Stimulated activated CD8-positive, alpha-beta memory T cell treated with anti-CD3 and anti-CD28 coated beads, Interleukin-4, amount 100 ng/mL, for 24 hours (primary cell): ENCODE results near the gene MRTFA.
"Not testable (repeated sequence)": the region's sequence is repeated elsewhere in the genome, so short reads cannot be mapped to it uniquely, and the experiment has no call there.

Experiments used
- DNase-seq: peaks from one replicate; pipeline ENCODE4 v3.0.0-alpha.2; 2020; ENCODE audit warnings: low read depth

The MRTFA gene

DNA sequence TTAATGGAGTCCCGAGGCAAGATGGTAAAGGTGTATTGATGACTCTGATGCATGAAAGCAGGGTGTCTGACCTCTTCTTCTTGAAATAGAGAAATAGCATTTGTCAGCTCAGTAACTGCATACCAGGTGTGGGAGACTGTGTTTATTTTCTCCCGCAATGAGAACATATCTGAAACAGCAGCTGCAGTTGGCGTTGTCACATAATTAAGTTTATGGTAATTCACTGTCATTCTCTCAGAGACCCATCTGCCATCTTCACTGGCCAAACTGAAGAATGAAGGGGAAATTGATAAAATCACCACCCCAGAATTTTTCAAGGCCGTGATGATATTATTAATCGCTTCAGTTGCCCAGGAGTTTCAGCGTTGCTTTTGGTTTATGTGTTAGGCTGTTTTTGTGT lies 22.6 kb upstream of the MRTFA start:
- DNase-seq: no peak

DNA sequence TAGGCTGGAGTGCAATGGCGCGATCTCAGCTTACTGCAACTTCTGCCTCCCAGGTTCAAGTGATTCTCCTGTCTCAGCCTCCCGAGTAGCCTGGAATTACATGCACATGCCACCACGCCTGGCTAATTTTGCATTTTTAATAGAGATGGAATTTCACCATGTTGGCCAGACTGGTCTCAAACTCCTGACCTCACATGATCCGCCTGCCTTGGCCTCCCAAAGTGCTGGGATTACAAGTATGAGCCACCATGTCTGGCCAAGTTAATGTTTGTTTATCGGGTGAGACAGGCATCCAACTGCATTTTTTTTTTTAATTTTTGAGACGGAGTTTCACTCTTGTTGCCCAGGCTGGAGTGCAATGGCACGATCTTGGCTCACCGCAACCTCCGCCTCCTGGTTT lies 20.1 kb upstream of the MRTFA start:
- not testable (repeated sequence) for DNase-seq

DNA sequence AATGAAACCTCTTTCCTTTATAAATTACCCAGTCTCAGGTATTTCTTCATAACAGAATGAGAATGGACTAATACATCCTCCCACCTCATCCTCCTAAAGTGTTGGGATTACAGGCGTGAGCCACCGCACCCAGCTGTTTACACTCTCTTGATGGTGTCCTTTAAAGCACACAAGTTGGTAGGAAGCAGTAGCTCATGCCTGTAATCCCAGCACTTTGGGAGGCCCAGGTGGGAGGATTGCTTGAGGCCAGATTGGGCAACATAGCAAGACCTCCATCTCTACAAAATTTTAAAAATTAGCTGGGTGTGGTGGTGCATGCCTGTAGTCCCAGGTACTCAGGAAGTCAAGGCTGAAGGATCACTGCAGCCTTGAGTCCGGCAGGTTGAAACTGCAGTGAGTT lies 19.4 kb upstream of the MRTFA start:
- not testable (repeated sequence) for DNase-seq

DNA sequence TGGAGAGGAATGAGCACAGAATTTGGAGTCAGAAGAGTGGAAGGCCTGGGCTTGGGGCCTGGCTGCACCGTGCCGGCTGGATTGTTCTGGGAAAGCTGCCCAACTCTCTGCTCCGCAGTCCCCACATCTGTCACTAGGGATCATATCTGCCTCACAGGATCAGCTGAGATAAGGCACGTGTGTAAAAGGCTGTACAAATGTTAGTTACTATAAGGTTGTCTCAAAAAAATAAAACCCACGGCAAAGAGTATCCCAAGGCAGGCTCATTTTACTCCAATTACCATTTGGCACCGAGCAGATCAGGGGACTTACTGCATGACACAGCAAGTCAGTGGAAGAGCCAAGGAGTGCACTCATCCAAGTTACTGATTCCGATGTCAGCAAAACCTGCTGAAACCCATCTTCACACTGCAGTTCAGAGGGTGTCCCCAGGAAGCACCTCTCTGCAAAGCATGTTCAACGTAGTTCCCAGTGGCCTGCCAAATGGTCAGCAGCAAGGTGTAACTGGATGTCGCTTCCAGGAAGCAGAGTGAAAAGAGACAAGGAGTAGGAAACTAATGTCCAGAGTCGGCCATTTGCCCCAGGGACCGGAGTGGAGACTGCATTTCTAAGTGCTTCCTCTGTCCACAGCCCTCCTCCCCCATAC lies 18.1 kb upstream of the MRTFA start:
- DNase-seq: no peak

DNA sequence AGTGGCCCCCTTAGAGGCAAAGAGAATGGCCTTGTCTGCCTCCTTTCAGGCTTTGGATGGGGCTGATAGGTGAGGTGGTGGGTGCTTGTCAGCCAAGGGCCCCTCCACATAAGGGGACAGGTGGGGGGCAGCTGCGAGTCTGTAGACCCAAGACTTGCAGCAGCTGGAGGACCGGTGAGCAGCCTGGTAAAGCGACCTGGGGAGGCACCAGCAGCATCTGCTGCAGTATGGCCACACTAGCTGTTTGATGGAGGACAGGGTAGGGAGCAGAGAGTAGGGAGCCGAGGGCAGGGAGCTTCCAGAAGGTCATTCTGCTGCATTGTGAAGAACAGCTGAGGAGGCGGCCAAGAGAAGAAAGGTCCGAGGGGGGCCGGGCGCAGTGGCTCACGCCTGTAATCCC lies 16.8 kb upstream of the MRTFA start:
- DNase-seq: no peak

DNA sequence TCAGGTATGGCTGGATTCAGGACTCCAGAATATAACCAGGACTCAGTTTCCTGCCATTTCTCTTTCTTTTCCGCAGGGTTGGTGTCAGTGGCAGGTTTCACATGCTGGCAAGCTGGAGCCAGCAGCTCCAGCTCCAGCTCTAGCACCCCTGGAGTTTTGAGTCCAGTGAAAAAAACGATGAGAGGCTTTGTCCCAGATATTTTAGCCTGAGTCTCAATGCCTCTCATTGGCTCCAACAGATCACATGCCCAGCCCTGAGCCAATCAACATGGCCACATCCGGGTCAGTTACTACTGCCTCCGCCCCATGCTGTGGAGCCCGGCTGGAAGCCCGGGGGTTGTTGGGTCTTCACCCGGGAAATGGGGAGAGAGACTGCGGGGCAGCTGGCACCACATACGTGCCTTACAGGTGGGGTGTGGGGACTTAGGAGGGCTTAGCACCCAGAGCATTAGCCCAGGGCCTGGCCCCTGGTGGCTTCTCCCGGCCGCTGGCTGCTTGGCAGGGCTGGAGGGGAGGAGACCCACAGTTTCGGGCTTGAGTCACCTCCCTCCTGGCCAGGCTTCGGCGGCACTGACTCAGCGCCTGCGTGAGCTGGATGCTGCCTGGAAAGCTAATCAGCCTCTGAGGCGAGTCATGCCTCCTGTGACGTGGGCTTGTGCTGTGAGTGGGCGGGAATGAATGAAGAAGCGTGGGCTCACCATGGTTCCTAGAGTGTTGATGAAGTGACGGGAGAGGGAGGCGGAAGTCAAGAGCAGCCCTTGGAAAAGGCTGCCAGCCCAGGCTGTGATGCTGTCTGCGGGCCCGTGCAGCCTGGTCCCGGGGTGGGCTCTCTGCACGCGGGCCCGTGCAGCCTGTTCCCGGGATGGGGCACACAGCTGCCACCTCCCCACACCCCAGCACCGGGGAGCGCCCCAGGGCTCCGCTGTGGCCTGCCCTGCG lies 15.3 kb upstream of the MRTFA start:
- DNase-seq: peak; percentile 75

DNA sequence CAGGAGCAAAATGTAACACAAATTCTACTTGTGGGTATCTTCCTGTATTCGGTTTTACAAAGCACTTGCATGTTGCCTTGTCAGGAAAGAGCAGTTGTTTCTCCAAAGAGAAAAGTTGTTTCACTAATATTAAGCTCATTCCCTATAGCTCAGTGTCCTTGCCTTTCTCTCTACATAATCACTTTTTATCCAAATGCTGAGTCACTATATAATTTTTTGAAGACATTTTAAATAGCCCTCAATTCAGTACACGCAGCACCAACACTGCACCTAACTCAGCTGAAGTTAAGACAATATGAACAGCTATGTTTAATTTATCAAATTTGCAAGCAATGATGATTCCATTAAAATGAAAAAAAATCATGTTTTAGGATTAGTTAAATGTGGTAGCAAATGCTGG lies 14.5 kb upstream of the MRTFA start:
- DNase-seq: no peak

DNA sequence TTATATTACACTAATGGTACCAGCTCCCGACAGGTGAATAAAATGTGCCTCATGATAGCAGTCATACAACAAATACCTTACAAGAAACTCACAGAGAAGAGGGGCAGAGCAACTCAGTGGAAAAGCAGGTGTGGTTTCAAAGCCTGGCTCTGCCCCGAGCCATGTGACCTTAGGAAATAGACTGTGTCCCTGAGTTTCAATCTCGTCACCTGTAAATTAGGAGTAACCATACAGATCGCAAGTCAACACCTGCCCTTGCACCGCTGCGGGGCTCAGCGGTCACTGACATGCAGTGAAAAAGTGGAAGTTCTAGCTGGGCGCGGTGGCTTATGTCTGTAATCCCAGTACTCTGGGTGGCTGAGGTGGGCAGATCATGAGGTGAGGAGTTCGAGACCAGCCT lies 11.9 kb upstream of the MRTFA start:
- no peak for DNase-seq

DNA sequence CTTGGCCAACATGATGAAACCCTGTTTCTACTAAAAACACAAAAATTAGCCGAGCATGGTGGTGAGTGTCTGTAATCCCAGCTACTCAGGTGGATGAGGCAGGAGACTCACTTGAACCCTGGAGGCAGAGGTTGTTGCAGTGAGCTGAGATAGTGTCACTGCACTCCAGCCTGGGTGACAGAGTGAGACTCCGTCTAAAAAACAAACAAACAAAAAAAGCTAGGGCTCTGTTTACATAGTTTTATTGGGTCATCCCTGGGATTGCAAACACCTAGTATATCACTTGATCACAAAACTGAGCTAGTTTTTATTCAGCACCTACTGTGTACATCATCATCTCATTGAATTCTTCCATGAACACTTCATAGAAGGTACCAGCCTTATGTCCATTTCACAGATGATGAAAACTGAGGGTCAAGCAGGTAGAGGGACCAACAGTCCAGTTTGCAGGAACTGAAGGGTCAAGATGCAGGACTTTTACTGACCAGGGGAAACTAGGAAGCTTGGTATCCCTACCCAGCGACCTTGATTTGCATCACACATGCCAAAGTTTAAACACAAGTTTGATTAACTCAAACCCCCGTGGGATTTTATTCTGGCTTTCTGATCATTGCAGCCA lies 9.2 kb upstream of the MRTFA start:
- DNase-seq: no peak

DNA sequence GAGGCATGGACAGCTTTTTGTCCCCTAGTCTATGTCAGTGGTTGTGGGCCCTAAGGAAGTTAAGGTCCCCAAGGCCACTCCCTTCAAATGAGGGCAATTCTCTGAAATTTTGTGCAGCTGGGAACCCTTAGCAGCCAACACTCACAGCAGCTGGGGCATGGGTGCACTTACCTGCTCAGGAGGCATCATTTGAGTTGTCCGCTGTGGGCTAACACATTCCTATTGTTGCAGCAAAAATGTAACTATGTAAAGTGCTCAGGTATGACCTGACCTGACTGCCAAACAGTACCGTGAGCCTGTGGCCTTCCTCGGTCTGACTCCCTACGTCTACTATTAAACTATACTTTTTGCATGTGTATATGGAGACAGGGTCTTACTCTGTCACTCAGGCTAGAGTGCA lies 5.8 kb upstream of the MRTFA start:
- no peak for DNase-seq

DNA sequence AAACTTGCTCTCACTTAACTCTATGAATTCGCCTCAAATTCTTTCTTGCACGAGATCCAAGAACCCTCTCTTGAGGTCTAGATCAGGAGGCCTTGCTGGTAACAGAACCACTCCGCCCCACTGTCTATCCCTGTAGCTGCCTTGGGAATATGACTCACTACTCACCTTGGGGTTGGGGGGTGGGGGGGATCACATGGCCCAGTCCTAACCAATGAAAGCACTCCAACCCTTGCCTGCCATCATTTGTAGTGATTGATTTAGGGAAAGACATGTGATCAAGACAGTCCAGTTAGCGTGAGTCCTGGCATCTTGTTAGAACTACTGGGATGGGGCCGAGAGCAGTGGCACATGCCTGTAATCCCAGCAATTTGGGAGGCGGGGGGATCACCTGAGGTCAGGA lies 4.8 kb upstream of the MRTFA start:
- no peak for DNase-seq

DNA sequence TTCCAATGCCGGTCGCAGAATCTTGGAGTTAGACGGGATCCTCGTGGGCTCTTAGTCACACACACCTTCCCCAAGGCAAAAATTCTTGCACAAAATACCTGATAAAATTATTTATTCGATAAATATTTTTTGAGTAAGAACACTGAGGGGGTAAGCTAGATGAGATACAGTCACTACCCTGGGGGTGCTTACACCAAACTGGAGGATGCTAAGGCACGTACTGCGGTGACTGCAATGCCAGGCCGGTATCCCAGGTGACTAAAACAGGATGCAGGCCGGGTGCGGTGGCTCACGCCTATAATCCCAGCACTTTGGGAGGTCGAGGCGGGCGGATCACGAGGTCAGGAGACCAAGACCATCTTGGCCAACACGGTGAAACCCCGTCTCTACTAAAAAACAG lies 1.7 kb upstream of the MRTFA start:
- no peak for DNase-seq

DNA sequence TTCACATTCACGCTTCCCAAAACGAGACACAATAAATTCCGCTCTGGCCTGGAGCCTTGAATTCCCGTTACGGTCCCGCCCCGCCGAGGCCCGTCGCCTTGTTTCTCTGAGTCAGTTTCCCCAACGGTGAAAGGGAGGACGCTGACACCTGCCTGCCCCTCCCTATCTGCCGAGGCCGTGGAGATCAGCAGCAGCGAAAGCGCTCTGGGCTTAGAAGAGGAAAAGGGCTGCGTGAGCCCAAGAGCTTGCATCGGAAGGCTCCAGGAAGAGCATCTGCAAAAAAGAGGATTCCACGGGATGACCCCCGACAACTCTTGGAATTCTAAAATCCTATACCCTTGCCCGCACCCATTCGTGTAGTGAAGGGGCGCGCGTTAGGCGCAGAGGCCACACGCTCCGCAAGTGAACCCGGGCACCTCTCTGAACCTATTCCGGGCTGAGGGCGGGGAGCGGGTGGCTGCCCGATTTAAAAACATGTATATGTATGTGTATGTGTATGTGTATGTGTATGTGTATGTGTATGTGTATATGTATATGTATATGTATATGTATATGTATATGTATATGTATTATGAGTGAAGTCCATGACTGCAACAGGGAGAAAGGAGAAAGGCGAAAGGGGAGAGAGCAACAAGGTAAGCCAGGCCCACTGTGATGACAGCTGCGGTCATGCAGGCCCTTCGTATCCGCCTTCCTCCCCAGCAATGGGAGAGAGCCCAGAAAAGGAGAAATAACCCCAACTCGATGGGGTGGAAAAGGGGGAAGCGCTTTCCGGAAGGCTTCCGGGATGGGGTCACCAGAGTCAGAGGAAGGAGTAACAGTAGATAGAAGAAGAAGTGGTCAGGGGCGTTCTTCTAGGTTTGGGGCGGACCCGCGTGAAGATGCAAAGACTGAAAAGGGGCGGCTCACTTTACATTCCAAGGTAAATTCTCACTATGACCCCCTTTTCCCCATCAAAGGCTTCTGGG lies 948 bp upstream of the MRTFA start:
- peak; percentile 36 for DNase-seq

DNA sequence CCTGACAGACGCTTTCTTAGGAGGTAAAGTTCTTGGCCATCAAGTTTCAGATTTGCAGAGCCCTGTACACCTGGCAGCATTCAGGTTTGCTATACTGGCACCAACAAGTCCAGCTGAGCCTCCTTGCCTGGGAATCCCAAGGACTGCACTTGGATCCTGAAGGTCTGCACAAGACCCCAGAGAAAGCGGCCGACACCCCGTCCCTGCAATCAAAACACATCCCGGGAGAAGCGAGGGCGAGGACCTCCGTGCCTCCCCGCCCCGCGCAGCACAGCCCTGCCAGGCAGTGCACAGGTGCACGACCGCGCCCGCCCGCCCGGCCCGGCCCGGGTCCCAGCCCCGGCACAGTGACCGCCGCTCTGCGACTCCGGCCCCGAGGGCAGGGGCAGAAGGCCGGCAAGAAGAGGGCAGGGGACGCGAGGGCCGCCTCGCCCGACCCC lies 559 bp downstream of the MRTFA start:
- no peak for DNase-seq

DNA sequence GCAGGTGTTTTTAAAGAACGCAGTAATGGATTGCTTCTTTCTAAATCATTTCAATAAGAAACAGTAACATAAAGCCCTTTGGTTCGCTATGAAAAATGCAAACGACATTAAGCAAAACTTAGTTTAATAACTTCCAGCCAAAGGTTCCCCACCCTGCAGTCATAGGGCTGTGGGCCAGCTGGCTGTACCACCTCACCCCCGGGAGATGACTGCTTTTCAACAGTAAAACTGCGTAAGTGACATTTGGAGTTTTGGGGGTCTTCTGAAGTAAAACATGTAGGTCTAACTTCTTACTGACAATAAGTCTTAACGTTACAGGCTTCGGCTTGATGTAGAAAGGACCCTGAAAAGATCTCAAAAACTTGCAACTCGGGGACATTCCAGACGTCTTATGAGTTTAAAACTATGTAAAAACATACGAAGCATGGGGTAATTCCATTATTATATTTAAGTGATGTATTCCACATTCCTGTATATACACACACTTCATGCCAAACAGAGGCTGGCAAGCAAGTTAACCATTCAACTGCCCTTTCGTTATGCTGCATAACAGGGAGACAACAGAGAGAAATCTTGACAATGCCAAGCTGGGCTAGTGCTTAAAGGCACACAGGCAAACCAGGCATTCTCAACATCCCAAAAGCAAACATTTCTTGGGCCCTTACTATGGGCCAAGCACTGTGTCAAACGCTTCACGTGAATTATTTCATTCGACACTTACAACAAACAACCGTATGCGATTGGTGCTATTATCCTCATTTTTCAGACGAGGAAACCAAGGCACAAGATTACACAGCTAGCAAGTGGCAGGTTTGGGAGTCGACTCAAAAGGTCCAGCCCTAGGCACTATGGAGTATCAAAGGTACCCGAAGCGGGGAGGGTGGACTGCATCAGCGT lies 1.2 kb downstream of the MRTFA start:
- DNase-seq: no peak

DNA sequence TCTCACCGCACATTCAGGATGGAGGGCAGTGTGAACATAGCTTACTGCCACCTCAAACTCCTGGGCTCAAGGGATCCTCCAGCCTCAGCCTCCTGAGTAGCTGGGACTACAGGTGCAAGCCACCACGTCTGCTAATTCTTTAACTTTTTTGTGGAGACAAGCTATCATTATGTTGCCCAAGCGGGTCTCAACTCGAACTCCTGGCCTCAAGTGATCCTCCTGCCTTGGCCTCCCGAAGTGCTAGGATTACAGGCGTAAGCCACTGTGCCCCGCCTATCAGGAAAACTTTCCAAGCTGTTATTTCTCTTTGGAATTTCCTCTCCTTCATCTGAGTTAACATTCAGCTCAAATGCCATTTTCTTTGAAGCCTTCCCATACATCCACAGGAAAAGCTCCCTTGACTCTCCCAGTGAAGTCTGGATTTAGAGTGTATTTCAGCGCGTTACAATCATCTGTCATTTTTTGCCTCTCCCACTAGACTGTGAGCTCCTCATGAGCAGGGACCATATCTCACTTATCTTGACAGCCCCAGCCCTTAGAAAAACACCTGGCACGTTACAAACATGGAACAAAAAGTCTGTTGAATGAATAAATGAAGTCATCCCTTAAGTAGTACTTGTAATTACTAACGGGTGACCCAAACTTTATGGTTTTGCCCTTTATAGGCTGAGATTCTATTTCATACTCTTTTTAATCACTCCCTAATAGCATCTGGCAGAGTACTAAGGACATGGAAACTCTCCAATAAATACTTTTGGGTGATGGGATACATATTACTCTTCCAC lies 2.2 kb downstream of the MRTFA start:
- DNase-seq: no peak

DNA sequence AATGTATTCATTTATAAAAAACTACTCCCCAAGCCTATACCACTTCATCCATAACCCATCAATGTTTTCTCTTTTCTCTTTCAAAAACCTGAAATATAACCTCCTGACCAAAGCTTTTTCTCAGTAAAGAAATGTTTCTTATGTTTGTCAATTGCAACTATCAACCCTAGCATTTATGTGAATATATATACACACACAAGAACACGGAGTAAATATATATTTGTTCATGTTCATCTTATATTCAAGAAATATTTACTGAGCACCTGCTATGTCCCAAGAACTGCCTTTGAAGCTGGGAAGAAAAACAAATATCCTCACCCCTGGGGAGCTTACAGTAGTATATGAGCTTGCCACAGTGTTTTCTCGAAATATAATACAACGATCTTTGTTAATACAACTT lies 3.5 kb downstream of the MRTFA start:
- no peak for DNase-seq

DNA sequence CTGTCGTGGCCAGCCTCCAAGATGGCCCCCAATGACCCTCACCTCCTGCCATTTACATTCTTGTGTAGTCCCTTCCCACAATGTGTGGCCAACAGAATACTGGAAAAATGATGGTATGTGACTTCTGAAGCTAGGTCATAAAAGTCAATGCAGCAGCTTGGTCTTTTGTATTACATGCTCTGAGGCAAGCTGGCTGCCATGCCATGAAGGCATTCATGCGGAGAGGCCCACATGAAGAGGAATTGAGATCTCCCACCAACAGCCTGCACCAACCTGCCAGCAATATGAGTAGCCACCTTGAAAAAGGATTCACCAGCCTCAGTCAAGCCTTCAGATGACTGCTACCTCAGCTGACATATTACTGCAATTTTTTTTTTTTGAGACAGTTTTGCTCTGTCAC lies 4.6 kb downstream of the MRTFA start:
- no peak for DNase-seq

DNA sequence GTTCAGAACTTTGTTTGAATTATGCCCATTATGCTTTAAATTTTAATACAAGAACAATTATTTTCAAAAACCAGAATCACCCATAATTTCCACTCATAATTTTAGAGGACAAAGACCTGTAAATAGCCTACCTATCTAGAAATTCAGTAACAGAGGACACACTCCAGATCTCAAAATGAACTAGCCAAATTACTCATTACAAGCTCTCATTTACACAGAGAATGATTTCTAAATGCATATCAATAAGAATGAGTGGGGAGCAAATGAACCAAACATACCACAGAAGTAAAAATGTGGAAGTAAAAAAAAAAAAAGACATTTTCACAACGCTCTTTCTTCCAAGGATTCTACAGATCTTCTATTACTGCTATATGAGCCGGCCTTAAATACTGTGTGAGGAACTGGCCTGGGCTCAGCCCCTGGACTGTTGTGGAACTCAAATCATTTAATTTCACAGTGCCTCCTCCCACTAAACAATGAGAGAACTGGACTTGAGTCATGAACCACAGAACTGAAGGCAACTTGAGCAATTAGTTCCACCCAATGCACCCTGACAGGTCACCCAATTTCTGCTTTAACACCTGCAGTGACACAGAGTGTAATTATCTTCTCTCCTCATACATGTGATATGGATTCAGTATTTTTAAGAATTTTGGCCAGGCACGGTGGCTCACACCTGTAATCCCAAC lies 8.0 kb downstream of the MRTFA start:
- DNase-seq: no peak
